HG03066 (cell line): ENCODE measurements around the gene PTBP2.
"Not testable (repeated sequence)": the region's sequence is repeated elsewhere in the genome, so short reads cannot be mapped to it uniquely, and the experiment has no call there.

Experiments used
- ATAC-seq: cut with Tn5 transposase; IDR thresholded peaks from one replicate; pipeline ENCODE4 v1.9.1; 2021; ENCODE audit warnings: low read depth; ENCODE audit not compliant: unreplicated experiment

The PTBP2 gene

DNA sequence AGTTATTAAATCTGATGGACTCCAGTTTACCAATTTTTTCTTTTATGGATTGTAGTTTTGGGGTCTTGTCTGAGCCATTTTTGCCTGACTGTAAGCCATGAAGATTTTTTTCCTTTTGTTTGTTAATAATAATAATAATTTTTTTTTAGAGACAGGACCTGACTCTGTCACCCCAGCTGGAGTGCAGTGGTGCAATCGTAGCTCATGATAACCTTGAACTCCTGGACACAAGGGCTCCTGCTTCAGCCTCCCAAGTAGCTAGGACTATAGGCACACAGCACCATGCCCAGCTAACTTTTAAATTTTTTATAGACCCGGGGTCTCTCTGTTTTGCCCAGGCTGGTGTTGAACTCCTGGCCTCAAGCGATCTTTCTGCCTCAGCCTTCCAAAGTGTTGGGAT is 6.3 kb downstream of the PTBP2 start:
- no peak for ATAC-seq

DNA sequence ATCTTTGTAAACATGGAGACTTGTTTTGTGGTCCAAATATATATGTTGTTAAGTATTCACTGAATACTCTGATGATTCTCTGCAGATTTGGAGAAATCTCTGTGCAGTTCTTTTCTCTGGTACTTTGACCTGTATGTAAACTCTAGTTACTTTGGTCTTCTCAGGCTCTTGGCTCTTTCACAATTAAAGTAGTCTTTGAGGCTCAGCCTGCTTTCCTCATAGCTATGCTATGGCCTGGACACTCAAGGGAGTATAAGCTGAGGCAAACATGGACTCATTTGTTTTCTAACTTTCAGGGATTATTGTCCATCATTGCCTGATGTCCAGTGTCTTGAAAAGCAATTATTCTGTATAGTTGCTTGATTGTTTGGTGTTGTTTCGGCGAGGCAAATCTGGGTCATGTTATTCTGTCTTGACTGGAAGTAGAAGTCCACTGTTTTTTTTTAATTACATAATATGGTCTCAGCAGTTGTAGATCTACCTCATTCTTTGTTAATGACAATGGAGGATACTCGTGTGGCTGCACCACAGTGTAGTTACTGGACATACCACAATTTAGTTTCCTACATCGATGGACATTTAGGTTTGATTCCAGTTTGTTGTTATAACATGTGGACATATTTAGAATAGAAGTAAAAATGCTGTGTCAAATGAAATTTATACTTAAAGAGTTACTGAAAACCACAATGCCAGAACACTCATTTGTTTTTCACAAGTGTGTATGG is 9.2 kb downstream of the PTBP2 start:
- ATAC-seq, result no peak

DNA sequence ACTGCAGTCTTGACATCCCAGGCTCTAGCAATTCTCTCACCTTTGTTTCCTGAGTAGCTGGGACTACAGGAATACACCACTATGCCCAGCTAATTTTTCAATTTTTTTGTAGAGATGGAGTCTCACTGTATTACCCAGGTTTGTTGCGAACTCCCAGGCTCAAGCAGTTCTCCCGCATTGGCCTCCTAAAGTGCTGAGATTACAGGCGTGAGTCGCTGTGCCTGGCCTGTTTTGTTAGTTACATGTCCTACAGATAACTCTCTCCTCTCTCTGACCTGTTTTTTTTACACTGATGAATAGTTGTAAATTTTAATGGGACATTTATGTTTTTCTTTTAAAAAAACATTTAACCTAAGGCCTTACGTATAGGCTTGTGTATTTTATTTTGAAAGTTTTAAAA is 19.8 kb downstream of the PTBP2 start:
- no peak for ATAC-seq

DNA sequence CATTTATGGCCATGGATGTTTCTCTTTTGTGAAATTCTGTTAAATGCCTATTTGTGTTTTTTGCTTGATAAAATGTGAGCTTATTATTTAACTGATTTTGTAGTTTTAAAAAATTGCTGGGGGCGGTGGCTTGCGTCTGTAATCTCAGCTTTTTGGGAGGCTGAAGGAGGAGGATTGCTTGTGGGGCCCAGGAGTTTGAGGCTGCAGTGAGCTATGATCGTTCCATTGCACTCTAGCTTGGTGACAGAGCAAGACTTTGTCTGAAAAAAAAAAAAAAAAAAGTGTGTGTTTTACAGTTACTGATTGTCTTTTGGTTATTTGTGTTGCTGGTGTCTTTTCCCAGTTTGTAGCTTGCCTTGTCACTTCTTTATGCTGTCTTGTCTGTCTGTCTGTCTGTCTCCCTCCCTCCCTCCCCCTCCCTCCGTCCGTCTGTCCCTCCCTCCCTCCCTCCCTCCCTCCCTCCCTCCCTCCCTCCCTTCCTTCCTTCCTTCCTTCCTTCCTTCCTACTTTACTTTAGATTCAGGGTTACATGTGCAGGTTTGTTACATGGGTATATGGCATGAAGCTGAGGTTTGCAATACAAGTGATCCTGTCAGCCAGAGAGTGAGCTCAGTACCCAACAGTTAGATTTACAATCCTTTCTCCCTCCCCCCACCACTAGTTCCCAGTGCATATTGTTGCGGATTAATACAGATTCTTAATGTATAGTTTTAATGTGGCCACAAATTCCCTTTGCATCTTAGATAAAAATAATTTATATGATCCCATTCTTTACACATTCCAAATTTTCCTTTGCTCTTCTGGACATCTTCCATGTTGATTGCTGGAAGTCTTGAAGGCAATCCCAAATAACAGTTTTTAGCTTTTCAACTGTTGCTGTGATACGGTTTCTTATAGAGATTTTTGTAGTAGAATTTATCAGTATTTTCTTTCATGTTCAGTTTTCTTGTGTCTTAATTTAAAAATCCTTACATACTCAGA is 25.1 kb downstream of the PTBP2 start:
- ATAC-seq, result no peak

DNA sequence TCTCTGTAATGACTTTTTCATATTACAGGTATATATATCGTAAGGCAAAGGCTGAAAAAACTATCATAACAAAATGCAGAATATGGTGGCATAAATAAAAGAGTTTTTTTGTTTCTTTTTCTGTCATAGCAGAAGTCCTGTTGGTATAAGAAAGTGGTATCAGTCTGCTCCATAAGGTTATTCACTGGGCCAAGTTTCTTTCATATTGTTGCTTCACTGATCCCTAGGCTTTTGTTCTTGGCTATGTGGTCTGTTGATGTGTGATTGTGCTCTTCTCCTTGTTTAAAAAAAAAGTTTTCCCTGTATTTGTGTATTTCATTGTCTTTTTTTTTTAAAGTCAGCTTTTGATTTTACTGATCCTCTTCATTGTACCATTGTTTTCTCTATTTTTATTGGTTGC is 26.0 kb downstream of the PTBP2 start:
- no peak for ATAC-seq

DNA sequence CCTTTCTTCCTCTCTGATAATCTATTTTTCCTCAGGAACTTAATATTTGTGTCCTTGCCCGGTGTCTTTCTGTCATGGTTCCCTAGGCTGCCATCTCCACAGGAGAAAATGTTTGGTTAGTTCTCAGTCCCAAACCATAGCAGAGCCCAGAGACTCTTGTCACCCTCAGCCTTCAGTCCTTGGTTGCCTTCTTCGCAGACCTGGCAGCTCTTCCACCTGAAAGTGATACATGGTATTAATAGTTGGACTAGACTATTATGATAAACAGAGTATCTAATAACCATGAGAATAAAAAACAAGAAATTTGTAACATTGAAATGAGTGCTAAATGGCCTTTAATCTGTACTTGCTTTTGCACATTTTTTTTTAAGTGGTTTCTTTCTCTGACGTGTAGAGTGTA is 26.5 kb downstream of the PTBP2 start:
- no peak for ATAC-seq

DNA sequence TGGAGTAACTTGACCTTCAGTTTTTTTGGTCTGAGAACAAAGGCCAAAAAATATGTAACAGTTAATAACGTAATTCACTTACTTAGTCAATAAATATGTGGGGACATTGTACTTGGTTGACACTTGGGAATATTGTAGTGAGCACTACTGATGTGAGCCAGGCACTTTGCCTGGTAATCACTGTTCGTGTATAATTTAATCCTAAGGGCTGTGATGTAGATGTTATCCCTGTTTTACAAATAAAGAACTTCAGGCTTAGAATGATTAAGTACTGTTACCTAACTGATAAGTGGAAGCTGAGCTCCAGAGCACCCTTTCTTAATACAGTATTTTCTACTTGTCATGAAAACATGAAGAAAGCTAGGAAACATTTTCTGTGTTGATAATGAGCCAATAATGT is 28.0 kb downstream of the PTBP2 start:
- ATAC-seq, result no peak

DNA sequence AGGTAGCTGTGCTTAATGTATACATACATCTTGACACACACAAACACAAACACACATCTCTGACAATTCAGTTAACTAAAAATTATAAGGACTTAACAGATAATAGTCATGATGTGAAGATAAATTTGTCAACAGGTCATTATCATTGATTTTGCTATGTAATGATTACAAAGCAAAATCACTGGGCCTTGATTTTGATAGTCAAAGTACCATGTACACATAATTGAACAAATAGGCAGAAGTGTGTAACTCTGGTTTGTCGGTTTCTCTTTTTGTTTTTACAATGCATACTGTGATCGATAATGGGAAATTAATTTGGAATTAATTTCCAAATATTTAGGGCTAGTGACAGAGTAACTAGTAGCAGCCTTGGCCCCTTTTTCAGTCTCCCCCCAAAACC is 30.8 kb downstream of the PTBP2 start:
- ATAC-seq, result no peak

DNA sequence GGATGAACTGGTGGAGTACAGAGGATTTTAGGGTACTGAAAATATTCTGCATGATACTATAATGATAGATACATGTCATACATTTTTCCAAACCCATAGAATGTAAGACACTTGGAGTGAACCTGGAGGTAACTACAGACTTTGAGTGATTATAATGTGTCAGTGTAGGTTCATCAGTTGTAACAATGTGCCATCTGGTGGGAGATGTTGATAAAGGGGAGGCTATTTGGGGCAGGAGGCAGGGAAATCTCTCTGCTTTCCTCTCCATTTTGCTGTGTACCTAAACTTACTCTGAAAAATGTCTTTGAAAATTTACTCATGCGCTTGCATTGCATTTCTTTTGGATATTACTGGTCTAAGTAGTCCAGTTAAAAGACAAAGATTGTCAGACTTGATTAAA is 35.2 kb downstream of the PTBP2 start:
- ATAC-seq, result no peak

DNA sequence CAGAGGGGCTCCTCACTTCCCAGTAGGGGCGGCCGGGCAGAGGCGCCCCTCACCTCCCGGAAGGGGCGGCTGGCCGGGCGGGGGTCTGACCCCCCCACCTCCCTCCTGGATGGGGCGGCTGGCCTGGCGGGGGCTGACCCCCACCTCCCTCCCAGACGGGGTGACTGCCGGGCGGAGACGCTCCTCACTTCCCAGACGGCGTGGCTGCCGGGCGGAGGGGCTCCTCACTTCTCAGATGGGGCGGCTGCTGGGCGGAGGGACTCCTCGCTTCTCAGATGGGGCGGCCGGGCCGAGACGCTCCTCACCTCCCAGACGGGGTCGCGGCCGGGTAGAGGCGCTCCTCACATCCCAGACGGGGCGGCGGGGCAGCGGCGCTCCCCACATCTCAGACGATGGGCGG is 41.0 kb downstream of the PTBP2 start:
- ATAC-seq, result not testable (repeated sequence)

DNA sequence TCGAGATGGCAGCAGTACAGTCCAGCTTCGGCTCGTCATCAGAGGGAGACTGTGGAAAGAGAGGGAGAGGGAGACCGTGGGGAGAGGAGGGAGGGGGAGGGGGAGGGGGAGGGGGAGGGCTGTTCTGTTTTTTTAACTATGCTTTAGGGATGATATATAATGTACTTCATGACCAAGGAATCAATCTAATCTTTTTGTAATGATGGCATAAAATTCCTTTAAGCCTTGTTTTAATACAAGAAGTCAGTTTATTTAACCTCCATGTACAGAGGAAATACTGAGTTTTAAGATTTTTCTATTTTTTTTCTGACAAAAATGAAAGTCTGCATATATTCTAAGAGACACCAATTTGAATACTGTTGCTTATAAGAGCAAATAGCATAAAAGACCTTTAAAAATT is 41.9 kb downstream of the PTBP2 start:
- ATAC-seq, result no peak

DNA sequence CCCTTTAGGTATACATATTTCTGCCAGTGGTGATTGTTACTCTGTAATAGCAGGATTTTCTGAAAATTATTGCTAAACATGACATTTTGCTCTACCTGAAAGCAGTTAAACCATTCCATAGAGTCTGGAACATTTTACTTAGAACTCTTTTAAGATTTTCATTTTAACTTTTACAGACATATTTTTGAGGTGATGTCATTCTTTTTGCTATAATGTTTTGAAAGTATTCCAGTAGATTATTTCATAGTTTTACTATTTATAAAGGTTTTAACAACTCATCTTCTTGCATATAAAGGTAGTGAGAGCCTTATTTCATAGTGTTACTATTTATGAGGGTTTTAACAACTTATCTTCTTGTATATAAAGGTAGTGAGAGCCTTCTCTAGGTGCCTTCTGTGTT is 42.9 kb downstream of the PTBP2 start:
- ATAC-seq, result no peak

DNA sequence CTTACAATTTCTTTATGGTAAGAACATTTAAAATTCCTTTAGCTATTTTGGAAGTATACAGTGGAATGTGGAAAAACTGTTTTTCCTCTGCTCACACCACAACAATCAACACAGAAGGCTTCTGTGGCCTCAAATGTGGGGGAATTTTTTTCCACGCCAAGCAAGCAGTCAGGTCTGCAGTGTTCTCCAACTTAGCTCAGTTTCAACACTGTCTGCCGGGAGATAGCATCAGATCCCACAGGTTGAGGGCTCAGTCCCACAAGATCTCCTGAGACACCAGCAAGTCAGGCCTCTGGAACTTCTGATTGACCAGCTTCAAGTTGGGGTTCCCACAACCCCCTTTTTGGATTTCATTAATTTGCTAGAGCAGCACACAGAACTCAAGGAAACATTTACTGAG is 50.3 kb downstream of the PTBP2 start:
- ATAC-seq, result no peak

DNA sequence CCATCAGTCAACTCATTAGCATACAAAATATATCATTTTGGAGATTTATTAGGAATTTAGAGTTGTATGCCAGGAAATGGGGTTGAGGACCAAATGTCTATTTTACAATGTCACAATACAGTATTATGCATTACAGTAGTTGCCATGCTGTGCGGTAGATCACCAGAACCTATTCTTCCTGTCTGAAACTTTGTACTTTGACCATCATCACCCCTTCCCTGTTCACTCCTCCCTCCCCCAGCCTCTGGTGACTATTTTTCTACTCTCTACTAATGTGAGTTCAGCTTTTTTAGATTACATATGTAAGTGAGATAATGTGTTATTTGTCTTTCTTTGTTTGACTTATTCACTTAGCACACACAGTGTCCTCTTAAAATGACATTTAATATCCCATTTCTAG is 50.8 kb downstream of the PTBP2 start:
- ATAC-seq, result no peak

DNA sequence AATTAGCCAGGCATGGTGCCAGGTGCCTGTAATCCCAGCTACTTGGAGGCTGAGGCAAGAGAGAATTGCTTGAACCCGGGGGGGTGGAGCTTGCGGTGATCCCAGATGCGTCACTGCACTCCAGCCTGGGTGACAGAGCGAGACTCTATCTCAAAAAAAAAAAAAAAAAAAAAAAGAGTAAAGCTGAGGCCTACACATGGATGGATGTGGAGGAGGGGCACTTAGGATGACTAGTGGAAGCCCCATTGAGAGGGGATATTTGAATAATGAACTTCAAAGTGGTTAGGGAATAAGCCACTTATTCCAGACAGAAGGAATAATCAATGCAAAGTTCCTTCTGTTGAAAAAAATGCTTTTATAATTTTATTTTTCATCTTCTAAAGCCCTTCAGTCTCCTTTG is 51.4 kb downstream of the PTBP2 start:
- ATAC-seq, result no peak

DNA sequence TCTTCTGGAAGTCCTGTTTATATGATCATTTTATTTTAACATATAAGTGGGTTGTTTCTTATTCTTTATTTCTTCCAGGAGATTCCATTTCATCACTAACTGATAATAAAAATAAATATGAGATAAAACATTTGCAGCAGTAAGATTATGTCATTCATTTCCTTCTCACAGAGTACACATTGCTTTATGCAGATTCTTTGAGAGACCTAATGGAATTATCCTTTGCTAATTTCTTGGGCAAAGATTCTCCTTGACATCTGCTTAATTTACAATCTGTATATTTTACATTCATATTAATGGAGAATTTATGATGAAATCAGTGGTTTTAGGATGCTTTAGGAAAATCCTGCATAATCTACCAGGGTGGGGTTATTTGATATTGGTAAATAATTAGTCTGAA is 60.6 kb downstream of the PTBP2 start:
- ATAC-seq, result no peak

DNA sequence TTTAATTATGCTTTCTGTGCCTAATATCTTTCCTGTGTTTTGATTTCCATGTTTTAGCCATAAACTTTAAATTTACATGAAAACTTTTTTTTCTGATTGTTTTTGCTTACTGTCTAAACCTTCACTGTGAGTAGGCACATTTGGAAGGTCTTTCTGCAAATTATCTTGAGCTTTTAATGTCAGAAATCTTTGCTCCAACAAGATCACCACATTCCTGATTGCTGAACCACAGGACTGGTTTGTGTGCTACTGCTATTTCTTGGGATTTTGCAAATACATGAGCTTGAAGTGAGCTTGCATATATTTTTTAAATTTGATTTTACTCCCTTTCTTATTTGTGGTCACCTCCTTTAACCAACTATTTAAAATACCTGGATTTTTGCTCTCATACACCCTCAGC is 61.3 kb downstream of the PTBP2 start:
- ATAC-seq, result no peak

DNA sequence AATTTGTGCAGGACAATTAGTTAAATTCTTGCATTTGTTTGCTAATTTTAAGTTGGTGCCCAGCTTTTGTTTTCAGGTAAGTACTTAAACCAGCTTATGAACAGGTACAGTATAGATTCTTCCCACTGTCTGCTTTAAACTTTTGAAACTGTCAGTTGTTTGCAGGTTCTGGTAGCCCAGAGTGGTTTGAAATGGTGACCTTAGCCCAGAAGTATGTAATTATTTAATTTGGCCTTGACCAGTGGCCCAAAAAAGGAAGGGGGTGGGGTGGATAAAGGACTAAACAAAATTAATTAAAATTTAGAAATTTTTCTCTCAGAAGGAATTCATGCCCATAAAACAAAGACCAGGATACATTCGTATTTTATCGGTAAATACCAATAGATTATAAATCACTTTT is 69.0 kb downstream of the PTBP2 start:
- ATAC-seq, result no peak

DNA sequence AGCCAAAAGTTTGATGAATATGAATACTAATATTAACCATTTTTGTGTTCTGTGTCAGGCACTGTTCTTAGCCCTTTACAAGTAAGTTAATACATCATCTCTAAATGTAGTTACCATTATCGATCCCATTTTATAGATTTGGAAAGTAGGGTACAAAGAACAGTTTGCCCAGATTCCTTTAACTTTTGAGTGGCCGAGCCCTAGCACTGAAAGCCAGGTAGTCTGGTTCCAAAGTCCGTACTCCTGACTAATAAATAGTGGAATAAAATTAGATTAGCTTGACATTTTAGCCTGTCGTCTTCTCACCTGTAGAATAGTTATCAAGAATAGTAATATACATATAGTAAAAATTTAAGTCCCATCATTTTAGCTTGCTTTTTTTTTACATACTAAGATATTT is 70.6 kb downstream of the PTBP2 start:
- ATAC-seq, result no peak

DNA sequence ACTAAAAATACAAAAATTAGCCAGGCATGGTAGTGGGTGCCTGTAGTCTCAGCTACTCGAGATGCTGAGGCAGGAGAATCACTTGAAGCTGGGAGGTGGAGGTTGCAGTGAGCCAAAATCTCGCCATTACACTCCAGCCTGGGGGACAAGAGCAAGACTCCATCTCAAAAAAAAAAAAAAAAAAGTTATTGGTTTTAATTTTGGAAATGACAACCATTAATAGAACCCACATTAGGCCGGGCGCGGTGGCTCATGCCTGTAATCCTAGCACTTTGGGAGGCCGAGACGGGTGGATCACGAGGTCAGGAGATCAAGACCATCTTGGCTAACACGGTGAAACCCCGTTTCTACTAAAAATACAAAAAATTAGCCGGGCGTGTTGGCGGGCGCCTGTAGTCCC is 80.1 kb downstream of the PTBP2 start:
- ATAC-seq, result not testable (repeated sequence)

DNA sequence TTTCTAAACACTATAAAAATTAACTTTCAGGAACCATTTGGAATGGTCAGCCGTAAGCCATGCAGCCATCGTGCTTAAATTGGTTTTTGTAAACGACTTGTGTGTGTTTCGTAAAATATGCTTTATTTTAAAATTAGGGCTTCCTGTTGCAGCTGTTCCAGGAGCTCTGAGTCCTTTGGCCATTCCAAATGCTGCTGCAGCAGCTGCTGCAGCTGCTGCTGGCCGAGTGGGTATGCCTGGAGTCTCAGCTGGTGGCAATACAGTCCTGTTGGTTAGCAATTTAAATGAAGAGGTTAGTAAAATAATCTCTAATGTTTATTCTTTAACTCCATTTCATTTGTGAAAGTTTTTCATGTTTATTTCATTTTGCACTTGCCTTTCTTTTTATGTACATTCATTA is 83.1 kb downstream of the PTBP2 start:
- no peak for ATAC-seq

DNA sequence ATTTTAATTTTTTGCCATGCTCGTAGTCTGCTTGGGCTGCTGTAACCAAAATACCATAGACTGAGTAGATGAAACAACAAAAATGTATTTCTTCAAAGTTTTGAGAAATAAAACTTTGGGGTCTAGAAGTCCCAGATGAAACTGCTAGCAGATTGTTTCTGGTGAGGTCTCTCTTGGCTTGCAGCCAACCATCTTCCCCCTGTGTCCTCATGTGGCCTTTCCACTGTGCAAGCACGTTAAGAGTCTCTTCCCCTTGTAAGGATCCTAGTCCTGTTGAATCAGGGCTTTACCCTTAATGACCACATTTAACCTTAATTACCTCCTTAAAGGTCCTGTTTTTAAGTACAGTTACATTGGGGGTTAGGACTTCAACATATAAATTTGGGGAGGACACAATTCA is 86.6 kb downstream of the PTBP2 start:
- ATAC-seq, result no peak
